Hematopoietic multipotent progenitor cell treated with erythropoietin and hydrocortisone succinate and interleukin-3 and kit ligand, for 8 days (in vitro differentiated cells): ENCODE results near the gene FGF4.
"Not testable (repeated sequence)": the region's sequence is repeated elsewhere in the genome, so short reads cannot be mapped to it uniquely, and the experiment has no call there.

Source experiments
- DNase-seq: peaks from one replicate; pipeline ENCODE4 v3.0.0-alpha.2; 2015

Gene FGF4

DNA sequence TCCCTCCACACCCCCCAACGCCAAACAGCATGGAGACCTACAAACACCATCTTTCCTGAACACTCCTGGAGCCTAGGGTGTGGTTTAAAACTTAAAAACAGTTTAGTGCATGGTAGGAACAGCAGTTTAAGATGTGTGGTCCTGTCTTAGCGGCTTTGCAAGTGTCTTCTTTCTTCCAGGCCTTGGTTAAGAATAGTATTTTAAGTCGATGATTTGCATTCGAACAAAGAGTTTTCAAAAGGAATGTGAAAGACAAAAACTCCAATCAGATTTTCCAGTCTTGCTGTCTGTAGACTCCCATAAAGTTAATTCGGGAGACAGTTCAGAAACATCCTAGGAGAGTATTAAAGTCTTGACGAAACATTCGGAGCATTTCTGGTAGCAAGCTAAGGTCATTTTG is 3.7 kb downstream of the FGF4 start:
- DNase-seq: no peak

DNA sequence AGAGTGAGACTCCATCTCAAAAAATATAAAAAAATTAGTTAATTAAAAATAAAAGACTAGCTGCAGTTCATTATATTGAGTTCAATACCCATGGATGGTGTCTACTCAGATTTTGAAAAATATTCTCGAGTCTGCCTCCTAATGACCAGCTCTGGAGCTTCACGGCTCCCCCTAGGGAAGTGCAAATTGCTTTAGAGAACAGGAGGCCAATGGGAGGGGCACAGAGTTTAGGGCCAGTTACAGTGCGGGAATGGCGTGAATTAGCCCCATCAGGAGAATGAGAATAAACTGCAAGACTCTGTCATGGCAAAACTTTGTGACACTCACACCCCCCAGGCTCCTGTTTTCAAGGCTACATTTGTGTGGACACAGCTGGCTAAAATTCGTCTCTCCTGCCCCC is 4.6 kb downstream of the FGF4 start:
- DNase-seq: no peak

DNA sequence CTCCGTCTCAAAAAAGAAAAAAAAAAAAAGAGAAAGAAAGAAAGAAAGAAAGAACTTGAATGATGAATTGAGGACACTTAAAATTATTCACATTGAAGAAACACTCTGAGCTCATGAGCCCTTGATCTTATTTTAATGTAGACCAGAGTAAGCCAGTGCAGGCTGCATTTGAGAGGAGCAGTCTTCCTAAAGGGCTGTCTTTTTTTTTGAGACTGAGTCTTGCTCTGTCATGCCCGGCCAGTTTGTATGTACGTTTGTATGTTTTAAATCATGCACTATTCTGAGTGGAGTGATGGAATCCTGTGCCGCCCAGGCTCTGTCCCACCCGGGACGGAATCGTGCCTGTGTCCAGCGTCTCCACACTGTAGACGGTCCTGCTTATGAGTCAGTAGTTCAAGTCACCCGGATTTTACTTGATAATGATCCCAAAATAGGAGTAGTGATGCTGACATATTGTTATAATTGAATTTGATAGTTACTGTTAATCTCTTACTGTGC is 9.6 kb downstream of the FGF4 start:
- DNase-seq: no peak

DNA sequence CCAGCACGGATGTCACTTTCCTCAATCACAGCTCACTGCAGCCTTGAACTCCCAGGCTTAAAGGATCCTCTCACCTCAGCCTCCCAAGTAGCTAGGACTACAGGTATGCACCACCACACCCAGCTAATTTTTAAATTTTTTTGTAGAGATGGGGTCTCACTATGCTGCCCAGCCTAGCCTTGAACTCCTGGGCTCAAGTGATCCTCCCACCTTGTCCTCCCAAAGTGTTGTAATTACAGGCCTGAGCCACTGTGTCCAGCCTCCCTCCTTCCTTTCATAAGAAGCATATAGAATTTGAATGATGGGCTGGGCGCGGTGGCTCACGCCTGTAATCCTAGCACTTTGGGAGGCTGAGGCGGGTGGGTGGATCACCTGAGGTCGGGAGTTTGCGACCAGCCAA is 10.2 kb downstream of the FGF4 start:
- not testable (repeated sequence) for DNase-seq

DNA sequence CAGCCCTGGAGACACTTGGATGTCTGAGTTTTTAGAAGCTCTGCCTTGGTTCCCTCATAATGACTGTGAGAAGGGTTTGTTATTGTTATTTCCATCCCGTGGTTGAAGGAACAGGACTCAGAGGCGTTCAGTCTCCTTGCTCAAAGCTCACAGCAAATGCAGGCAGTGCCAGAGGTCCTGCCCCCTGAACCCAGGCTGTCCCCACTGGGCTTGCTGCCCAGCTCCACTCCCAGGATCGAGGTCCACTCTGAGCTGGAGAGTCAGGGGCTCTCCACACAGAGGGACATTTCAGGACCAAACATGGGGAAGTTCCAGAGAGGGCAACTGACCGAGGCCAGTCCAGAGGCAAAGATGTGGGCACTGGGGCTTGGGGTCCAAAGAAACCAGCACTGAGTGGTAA is 14.8 kb downstream of the FGF4 start:
- DNase-seq: no peak

DNA sequence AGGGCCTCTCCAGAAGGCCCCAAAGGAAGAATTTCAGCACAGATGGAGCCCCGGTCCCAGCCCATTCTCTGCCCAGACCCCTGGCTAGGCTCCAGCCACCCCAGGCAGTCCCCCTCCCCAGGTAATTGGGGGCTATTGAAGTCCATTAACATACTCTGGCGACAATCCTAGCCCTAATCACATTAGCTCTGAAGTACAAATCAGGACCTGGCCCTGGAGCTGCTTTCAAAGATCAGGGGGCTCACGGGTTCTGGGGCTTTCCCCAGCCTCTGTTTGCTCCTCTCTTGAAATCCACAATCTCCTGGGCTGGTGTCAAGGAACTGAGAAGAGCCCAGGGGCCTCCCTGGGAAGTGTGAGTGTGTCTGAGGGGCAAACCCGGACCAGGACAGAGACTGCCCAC is 22.3 kb downstream of the FGF4 start:
- no peak for DNase-seq

DNA sequence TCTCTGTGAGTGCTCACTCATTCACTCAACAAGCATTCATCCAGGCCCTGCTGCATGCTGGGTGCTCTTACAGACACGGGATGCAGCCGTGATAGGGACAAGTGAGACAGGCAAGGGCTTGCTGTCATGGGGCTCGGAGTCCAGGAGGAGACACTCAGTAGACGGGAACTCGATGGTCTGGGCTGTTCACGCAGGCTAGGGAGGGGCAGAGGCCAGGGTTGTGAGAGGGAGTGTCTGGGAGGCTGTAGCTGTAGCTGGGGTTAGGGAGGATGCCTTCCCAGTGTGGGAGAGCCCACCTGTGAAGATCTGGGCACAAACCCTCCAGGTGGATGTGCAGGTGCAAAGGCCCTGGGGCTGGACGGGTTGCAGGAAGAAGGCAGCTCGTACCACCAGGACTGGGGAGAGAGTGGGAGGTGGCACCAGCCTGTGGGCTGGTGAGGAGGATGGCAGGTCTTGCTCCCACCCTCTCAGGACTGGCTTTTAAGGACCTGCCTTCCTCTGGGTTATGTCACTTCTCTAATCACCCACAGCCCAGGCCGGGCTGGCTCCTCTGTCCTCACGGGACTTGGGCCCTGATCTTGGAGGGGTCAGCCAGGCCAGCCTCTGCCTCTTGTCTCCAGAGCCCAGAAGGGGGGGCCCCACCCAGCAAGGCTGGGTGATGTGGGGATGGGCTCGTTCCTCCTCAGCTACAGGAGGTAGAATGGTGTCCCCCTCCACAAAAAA is 24.1 kb downstream of the FGF4 start:
- DNase-seq: no peak

DNA sequence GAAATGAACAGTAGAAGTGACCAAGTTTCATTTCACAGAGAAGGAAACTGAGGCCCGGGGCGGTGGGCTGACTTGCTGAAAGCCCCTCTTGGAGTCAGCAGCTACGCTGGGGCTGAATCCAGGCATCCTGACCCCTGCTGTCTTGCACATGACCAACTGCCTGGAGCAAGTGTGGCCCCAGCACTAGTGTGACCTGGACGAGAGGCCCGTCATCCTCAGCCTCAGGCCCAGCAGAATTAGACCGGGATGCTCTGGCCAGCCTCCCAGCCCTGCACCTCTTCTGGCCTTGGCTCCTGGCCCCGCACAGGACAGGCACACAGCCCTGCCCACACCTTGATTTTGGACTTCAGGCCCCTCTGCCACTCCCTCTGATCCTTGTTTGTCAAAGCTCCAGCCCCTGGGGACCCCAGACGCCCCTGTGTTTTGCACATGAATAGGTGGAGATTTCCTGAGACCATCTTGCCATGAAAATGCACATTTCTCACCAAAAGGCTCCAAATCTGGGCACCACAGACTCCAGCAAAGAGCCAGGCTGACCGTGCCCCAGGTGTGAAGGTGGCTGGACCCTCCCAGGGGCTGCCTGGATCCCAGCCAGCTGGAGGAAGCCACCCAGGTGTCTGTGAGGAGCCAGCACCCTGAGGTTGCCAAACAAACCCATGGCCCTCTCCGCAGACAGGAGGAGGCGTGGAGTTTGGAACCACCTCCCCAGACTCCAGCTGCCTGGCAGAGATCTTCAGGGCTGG is 24.9 kb downstream of the FGF4 start:
- DNase-seq: no peak

DNA sequence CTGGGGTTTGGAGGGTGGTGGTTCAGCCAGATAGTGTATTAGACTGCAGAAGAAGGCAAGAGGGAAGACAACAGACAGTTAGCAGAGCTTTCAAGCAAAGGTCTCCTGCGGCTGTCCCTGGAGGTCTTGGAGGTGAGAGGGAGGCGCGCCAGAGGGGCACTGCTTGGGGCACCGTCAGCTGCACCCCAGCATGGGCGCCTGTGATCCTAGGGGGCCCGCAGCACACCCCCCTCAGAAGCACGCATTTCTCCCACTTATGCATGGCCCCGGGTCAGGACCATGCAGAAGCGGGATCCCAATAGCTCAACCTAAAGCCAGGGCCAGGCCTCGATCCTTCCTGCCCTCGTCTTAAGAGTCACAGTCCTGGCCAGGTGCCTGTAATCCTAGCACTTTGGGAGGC is 26.5 kb downstream of the FGF4 start:
- DNase-seq: no peak

DNA sequence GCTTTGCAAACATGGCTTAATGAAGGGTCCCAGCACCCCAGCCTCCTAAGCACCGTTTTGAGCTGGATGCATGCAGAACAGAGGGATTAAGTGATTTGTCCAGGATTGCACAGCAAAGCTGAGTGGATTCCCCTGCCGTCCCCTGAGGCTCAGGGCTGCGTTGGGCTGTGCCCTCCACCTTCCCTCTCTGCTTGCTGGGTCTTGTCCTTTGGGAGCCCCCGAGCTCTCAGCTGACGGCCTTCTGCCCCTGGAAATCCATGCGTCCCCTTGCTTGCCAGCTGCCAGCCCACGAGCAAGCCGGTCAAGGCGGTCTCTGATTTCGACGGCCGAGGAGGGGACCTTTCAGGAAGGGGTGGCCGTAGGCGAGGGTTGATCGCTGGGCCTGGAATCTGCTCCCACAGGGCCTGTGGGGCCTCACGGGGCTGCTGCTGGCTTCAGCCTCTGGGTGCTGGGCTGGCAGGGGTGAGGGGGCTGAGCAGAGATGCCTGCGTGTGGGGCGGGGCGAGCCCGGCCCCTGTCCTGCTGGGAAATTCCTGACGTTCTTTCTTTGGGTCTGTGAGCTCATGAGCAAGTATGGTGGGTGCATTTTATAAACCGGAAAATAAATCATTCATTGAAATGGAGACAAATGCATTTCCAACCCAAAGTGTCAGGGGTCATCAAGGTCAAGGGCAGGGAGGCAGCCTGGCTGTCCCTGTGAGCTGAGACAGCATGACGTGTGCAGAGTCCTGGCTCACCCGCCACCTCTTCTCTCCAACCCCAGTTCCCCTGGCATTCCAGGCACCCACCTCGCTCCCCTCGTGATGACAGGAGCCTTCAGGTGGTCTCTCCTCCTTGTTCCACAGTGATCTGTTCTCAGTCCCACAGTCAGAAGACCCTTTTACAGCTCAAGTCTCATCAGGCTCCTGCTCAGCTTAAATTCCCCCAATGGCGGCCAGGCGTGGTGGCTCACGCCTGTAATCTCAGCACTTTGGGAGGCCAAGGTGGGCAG is 28.1 kb downstream of the FGF4 start:
- no peak for DNase-seq

DNA sequence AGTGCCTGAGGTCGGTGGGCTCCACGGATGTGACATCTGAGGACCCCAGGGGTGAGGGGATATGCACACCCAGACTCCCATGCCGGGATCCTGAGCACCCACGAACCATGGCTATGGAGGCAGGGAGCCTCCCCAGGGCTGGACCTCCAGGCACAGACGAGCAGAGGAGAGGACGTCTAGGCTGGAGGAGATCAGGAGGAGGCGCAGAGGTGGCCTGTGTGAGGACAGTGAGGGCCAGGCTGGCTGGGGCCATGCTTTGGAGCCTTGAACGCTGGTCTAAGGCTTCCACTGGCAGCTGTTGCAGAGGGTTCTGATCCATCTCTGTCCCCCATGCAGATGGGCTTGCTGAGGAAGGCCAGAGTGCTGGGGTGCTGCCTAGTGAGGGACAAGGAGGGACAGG is 29.0 kb downstream of the FGF4 start:
- DNase-seq: no peak

DNA sequence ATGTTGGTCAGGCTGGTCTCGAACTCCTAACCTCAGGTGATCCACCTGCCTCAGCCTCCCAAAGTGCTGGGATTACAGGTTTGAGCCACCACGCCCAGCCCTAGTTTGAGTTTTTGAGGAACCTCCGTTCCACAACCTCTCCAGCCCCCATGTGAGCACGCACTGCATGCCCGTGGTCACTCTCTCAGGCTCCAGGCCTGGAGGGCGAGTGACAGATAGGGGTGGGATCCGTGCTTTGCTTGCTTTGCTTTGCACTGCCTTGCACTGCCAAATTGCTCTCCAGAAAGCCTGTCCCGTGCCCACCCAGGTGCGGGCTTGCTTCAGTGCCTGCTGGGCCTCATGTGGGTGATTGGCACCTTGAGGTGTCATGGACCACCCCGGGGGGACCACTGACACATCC is 29.9 kb downstream of the FGF4 start:
- no peak for DNase-seq

DNA sequence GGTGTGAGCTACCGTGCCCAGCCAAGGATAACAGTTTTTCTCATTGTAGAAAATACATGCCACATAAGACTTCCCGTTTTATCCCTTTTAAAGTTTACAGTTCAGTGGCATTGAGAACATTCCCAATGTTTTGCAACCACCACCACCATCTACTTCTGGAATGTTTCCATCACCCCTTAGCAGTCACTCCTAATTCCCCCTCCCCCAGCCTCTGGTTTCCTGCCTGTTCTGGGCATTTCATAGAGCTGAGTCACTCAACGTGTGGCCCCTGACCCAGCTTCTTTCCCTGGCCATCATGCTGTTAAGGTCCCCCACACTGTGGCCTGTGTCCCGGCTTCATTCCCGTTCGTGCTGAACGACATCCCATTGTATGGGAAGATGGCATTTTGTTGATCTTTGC is 30.7 kb downstream of the FGF4 start:
- no peak for DNase-seq

DNA sequence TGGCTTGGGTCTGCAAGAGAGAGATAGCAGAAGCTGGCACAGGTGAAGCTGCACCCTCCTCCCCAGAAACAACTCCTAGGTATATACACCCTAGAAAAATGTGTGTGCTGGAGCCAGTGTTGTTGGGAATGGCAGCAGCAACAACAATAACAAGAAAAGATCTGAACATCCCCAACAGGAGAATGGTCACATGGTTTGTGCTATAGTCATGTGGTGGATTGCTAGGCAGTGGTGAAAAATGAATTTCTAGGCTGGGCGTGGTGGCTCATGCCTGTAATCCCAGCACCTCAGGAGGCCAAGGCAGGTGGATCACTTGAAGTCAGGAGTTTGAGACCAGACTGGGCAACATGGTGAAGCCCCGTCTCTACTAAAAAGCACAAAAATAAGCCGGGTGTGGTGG is 40.3 kb downstream of the FGF4 start:
- DNase-seq: no peak

DNA sequence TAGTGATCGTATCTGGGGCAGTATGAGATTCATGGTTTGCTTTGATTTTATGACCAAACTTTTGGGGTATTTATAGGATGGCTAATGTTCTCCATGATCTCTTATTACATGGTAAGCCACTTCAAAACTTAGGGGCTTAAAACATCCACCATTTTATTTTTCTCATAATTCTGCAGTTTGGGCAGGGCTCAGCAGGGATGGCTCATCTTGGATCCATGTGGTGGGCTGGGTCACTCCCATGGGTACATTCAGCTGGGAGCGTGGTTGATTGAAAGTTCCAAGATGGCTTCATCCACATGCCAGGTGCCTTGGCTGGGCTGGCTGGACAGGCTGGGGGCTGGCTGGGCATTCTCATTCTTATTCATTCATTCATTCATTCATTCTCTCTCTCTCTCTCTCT is 40.8 kb downstream of the FGF4 start:
- no peak for DNase-seq

DNA sequence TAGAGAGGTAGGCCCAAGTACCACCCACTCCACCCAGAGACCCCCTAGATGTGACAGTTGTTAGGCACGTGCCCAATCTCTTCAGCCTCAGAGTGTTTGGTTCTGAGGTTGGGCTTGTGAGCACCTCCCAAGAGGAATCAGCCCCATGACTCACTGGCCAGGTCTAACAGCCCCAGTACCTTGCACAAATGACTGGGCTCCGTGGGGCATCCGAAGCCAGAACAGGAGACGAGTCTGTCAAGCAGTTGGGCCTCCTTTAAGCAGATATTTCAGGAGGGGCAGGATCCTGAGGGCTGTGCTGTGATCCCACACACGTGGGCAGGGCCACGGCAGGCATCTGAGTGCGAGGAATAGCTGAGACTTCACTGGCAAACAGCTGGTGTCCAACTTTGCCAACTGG is 42.2 kb downstream of the FGF4 start:
- no peak for DNase-seq

DNA sequence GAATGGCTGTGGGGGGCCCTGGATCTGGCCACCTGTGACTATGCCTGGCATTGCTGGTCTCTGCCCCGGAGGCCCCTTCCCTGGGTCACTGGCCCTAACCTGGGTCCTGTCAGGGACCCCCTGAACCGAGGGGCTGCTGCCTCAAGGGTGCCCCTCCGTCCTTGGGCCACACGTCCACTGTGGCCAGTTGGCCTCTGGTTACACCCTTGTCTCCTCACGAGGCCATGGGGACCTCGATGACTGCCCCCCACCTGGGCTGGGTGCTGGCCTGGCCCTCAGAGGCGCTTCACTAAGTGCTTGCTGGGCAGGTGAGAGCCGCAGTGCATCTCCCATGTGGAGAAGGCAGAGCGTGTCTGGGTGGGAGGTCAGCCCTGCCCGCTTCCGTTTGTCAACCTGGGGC is 44.0 kb downstream of the FGF4 start:
- no peak for DNase-seq

DNA sequence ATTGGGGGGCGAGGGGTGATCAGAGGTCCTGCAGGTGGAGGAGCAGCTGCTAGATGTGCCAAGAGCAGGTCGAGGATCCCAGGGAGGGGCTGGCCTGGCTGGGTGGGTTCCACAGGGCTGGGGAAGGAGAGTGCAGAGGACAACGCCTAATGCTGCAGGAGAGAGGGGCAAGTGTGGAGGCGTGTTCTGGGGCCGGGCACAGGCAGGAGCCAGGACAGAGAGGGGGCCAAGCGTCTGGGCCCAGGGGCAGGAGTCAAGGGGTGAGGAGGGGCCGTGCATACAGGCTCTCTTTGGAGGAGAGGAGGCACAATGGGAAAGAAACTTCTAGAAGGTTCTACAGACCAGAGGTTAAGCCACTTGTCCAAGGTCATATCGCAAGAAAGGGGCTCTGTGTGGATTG is 44.6 kb downstream of the FGF4 start:
- DNase-seq: no peak

DNA sequence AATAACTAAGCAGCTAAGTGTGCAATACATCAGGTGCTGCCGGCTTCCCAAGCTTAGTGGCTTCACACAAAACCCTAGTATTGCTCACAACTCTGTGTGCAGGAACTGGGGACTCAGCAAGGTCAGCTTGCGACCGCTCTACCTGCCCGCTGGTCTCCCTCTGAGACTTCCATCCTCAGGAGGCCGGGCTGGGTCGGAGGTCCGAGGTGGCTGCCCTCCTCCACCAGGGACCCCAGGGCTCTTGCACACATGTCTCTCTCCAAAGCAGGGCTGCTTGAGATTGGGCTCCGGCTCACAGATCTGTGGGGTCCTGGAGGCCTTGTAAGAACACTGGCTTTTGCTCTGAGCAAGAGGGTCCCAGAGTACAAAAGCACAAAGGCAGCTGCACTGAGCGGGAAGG is 45.9 kb downstream of the FGF4 start:
- DNase-seq: no peak

DNA sequence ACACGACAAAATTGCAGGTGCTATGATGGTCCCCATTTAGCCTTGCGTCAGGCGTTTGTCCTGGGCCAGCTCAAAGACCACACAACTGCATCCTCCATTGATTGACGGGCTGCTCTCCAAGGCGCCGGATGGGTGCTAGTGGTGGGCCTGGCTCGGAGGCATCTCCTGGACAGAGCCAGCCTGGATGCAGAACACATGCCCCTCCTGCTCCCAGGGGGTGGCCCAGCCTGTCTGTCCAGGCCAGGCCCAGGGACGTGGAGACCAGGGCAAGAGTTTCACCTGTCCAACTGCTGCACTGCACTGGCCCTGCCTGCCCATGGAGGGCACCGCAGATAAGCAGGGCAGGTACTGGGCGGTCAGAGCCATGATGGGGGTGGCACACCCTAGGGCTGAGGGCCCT is 47.9 kb downstream of the FGF4 start:
- no peak for DNase-seq

DNA sequence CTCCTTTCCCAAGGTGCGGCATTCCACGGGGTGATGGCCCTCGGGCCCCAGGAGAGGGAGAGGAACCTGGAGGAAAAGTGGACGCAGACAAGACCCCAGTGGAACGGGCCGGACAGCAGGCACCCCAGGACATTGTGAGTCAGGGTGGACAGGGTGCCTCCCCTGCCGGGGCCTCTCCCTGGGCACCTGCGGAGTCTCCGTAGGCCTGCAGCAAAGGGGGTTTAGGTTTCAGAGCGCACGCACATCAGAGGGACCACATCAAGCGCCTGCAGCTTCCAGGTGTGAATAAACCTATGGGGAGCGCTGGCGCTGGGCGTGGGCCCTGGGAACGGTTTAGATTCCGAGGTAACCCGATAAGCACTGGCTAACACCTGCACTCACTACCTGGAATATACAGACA is 48.7 kb downstream of the FGF4 start:
- no peak for DNase-seq

DNA sequence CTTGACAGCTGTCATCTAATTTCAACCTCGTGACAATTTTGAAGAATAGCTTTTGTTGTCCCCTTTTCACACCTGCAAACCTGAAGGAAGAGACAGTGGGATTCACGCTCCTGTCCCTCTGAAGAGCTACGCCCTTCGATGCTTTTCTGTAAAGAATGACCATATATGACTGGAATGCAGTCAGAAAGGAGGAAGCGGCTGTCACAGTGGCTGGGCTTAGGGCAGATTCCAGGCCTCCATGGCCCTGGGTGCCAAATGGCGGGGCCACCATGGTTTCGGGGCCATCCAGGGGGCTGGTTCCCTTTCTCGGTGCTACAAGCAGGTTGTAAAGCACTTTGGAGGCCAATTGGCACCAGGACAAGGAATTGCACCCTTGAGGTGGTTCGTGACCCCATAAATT is 49.1 kb downstream of the FGF4 start:
- DNase-seq: no peak

DNA sequence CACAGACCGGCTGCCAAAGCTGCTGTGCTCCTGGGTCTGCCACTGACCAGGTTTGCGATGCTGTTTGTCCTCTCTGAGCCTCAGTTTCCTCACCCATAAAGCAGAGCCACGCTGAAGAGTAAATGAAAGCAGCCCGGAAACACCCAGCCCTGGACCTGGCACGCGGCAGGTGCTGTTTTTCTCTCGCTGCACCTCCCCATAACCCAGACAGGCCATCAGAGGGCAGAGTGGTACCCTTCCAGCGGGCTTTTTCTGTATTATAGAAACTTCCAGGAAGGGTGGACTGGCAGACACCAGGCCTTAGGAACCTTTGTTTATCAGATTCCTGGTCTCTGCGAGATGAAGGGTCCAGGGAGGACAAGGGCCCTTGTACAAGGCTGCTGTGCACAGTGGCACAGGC is 53.4 kb downstream of the FGF4 start:
- DNase-seq: no peak

DNA sequence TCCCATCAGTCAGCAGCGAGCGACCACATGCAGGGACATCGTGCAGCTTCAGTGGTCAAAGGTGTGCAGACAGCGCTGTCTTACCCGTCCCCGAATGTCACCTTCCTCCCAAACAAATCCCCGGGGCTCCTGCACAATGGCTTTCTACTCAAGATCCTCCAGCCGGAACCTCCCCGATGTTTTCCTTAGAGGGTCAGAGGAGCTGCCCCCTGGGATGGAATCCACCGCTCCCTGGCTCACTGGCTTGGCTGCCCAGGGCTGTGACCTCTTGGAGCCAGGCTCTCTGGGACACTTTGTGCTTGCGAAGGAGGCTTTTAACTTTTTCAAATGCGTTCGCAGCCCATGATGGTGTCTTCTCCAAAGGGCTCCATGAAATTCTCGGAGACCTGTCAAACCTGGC is 54.0 kb downstream of the FGF4 start:
- no peak for DNase-seq
